GM12892 (cell line): ENCODE measurements around the gene ATRN.

ENCODE experiments used
- POLR2A ChIP-seq: IDR thresholded peaks from 2 replicates; pipeline ENCODE4 v1.6.1; 2011; ENCODE audit warnings: low read depth, low read length, control low read depth
- POLR2AphosphoS5 ChIP-seq: IDR thresholded peaks from 2 replicates; pipeline ENCODE4 v1.6.1; 2011; ENCODE audit warnings: low read depth, low read length, control low read depth
- TAF1 ChIP-seq: IDR thresholded peaks from 2 replicates; pipeline ENCODE4 v1.6.1; 2011; ENCODE audit warnings: low read depth, mild to moderate bottlenecking, control low read depth, low read length, borderline replicate concordance

- TF ChIP-seq POLR2A (no peak), POLR2AphosphoS5 (no peak), TAF1 (no peak)
Observed at GRCh38 chr20:3658716-3659491, 188.1 kb downstream of the ATRN start.
